ENCODE measurements around the gene FCHSD2.

Gene FCHSD2

GRCh38 chr11:72885749-72886609 is 256.1 kb downstream of the FCHSD2 start:
- Histone ChIP-seq H3K27ac (peak overlapping the region in 1 of 2 donors; percentile 42), H3K4me3 (no peak overlapping the region)
- no peak for DNase-seq (ENCODE audit: low spot score)
- no peak for TF ChIP-seq CTCF (IDR thresholded peaks at IDR 0.05)

GRCh38 chr11:72876147-72876546 is 266.0 kb downstream of the FCHSD2 start:
- Histone ChIP-seq H3K4me3 (no peak overlapping the region), H3K27ac (no peak overlapping the region)
- DNase-seq (ENCODE audit: low spot score), result no peak
- no peak for TF ChIP-seq CTCF (IDR thresholded peaks at IDR 0.05)

GRCh38 chr11:72875736-72876135 is 266.4 kb downstream of the FCHSD2 start:
- TF ChIP-seq CTCF (IDR thresholded peaks at IDR 0.05), result no peak
- Histone ChIP-seq H3K4me3 (no peak overlapping the region), H3K27ac (no peak overlapping the region)
- no peak for DNase-seq (ENCODE audit: low spot score)

- TF ChIP-seq CTCF (IDR thresholded peaks at IDR 0.05), result no peak
- DNase-seq (ENCODE audit: low spot score), result no peak
- no peak overlapping the region for H3K4me3 ChIP-seq
- no peak overlapping the region for H3K27ac ChIP-seq
Observed at GRCh38 chr11:72872012-72872411, 270.1 kb downstream of the FCHSD2 start.

GRCh38 chr11:72871119-72871518 is 271.0 kb downstream of the FCHSD2 start:
- DNase-seq (ENCODE audit: low spot score), result no peak
- Histone ChIP-seq H3K27ac (no peak overlapping the region), H3K4me3 (no peak overlapping the region)
- no peak for TF ChIP-seq CTCF (IDR thresholded peaks at IDR 0.05)

- H3K27ac ChIP-seq, result peak overlapping the region in 1 of 2 donors; percentile 26
- TF ChIP-seq CTCF (IDR thresholded peaks at IDR 0.05), result no peak
- H3K4me3 ChIP-seq, result no peak overlapping the region
- DNase-seq (ENCODE audit: low spot score), result no peak
Observed at GRCh38 chr11:72869831-72870230, 272.3 kb downstream of the FCHSD2 start.

- peak overlapping the region in 1 of 2 donors; percentile 83 for H3K27ac ChIP-seq
- no peak for TF ChIP-seq CTCF (IDR thresholded peaks at IDR 0.05)
- DNase-seq (ENCODE audit: low spot score), result no peak
- no peak overlapping the region for H3K4me3 ChIP-seq
Observed at GRCh38 chr11:72867970-72868369, 274.1 kb downstream of the FCHSD2 start.
